Small intestine (tissue), 7 donors: ENCODE measurements around the gene INPP4B. TPM values are rescaled to one million over a fixed set of nuclear protein-coding genes. Genes with fewer than 3 reads are reported as not detected.

Experiments
- DNase-seq, 2 donors: peaks; one replicate each; pipeline versions ENCODE4 v3.0.0 to v3.0.0-alpha.2; 2013
- FAIRE-seq: peaks from 2 replicates; lab custom pipeline; 2012; peaks lifted over from hg19 to GRCh38; lab: Jason Lieb, UNC
- H3K27ac ChIP-seq, 3 donors: one replicate each; pipeline ENCODE4 v1.5.1; 2013; ENCODE audit warnings: low read length in 2 of 3, mild to moderate bottlenecking in 2 of 3, control low read depth in 1 of 3, inconsistent platforms in 1 of 3, low read depth in 1 of 3, moderate library complexity in 1 of 3
- H3K27me3 ChIP-seq, 3 donors: one replicate each; pipeline ENCODE4 v1.6.1; 2013; ENCODE audit warnings: low read length in 3 of 3, inconsistent platforms in 1 of 3; ENCODE audit not compliant: control insufficient read depth in 3 of 3, insufficient read depth in 3 of 3
- H3K36me3 ChIP-seq, 3 donors: one replicate each; pipeline ENCODE4 v1.6.1; 2013; ENCODE audit warnings: low read length in 3 of 3, inconsistent platforms in 1 of 3, low read depth in 1 of 3, mild to moderate bottlenecking in 1 of 3, moderate library complexity in 1 of 3; ENCODE audit not compliant: control insufficient read depth in 3 of 3, insufficient read depth in 2 of 3
- H3K4me1 ChIP-seq, 3 donors: one replicate each; pipeline ENCODE4 v1.6.1; 2013; ENCODE audit warnings: low read length in 2 of 3, inconsistent platforms in 1 of 3, low read depth in 1 of 3, mild to moderate bottlenecking in 1 of 3, moderate library complexity in 1 of 3; ENCODE audit not compliant: control insufficient read depth in 3 of 3, insufficient read depth in 2 of 3
- H3K4me3 ChIP-seq, 3 donors: one replicate each; pipeline ENCODE4 v1.5.1; 2013; ENCODE audit warnings: low read length in 3 of 3, control low read depth in 1 of 3, inconsistent platforms in 1 of 3, low read depth in 1 of 3, mild to moderate bottlenecking in 1 of 3, moderate library complexity in 1 of 3
- H3K9me3 ChIP-seq, 2 donors: one replicate each; pipeline ENCODE4 v1.6.1; 2013; ENCODE audit warnings: low read depth in 1 of 2, low read length in 1 of 2; ENCODE audit not compliant: control insufficient read depth in 2 of 2, insufficient read depth in 1 of 2
- WGBS, 3 donors: extraction: QIAGEN DNeasy Blood & Tissue Kit; methylation state at CpG; one replicate each; pipeline ENCODE4 v1.1.7; 2013; 5-methylcytosine and 5-hydroxymethylcytosine counted together
- polyA plus RNA-seq, 4 donors: library from polyadenylated mRNA; stranded (reverse) in 3 of 4; unstranded in 1 of 4; fragments of 200-250 nt in 3 of 4; fragments of 120-200 nt in 1 of 4; gene quantifications; one replicate each; pipeline versions ENCODE4 v1.2.1 to v1.2.3, GENCODE V29; 2013
- donor health status: healthy with polysubstance abuse.
- donor health status: control.
- donor health status: control.
- donor health status: Bipolar disorder and iron deficiency.
- donor health status: healthy.

The INPP4B gene
- polyA plus RNA-seq, 4 donors = 2.7 to 6.6 (median 4.2) TPM

GRCh38 chr4:142493255-142494110, 352.6 kb downstream of the INPP4B start:
- peaks cover 0 to 3% of the 10 kb centered on the region in 2 donors for H3K9me3 ChIP-seq
- 67 to 88% (median 69%) methylated on average over 1 of the region's 1 CpG for WGBS, 3 donors
- peaks cover 0 to 2% (median 0%) of the 10 kb centered on the region in 3 donors for H3K4me1 ChIP-seq
- no peaks in the 10 kb centered on the region for H3K36me3 ChIP-seq
- DNase-seq = peak in 1 of 2 donors; percentile 39
- H3K27me3 ChIP-seq = no peaks in the 10 kb centered on the region
- H3K27ac ChIP-seq = no peak overlapping the region
- H3K4me3 ChIP-seq = no peak overlapping the region
- no peak for FAIRE-seq

- Histone ChIP-seq H3K36me3 (no peaks in the 10 kb centered on the region), H3K4me1 (peaks cover 0 to 5% (median 2%) of the 10 kb centered on the region in 3 donors), H3K27ac (no peak overlapping the region), H3K4me3 (no peak overlapping the region), H3K9me3 (no peaks in the 10 kb centered on the region), H3K27me3 (no peaks in the 10 kb centered on the region)
- FAIRE-seq (peak; percentile 47), DNase-seq (no peak)
- WGBS, 3 donors = 37 to 71% (median 52%) methylated on average over 3 of the region's 3 CpGs
These were observed 360.6 kb downstream of the INPP4B start for GRCh38 chr4:142485452-142485851.

GRCh38 chr4:142480244-142480643, 365.9 kb downstream of the INPP4B start:
- 78 to 89% (median 84%) methylated on average over 1 of the region's 1 CpG for WGBS, 3 donors
- H3K9me3 ChIP-seq = no peaks in the 10 kb centered on the region
- FAIRE-seq = no peak

GRCh38 chr4:142475663-142476062, 370.4 kb downstream of the INPP4B start:
- 78 to 85% (median 84%) methylated on average over 2 of the region's 2 CpGs for WGBS, 3 donors
- FAIRE-seq = no peak
- peaks cover 0 to 8% (median 0%) of the 10 kb centered on the region in 3 donors for H3K36me3 ChIP-seq

More at GRCh38 chr4:142480244-142480643, 365.9 kb downstream of the INPP4B start:
- Histone ChIP-seq H3K4me1 (peaks cover 0 to 5% (median 0%) of the 10 kb centered on the region in 3 donors), H3K27ac (no peak overlapping the region), H3K4me3 (no peak overlapping the region), H3K27me3 (no peaks in the 10 kb centered on the region), H3K36me3 (no peaks in the 10 kb centered on the region)
- DNase-seq = no peak

GRCh38 chr4:142474398-142475087, 371.6 kb downstream of the INPP4B start:
- H3K9me3 ChIP-seq = no peaks in the 10 kb centered on the region
- FAIRE-seq = no peak
- H3K27ac ChIP-seq = peak overlapping the region; percentile 24 to 60 (median 35)
- peak; percentile 64 to 73 for DNase-seq
- WGBS, 3 donors = 19 to 63% (median 46%) methylated on average over 4 of the region's 4 CpGs
- no peaks in the 10 kb centered on the region for H3K27me3 ChIP-seq
- H3K36me3 ChIP-seq = peaks cover 0 to 8% (median 0%) of the 10 kb centered on the region in 3 donors
- H3K4me3 ChIP-seq = no peak overlapping the region
- peaks cover 0 to 6% (median 0%) of the 10 kb centered on the region in 3 donors for H3K4me1 ChIP-seq

More at GRCh38 chr4:142475663-142476062, 370.4 kb downstream of the INPP4B start:
- peaks cover 0 to 6% (median 0%) of the 10 kb centered on the region in 3 donors for H3K4me1 ChIP-seq
- no peaks in the 10 kb centered on the region for H3K9me3 ChIP-seq
- H3K27me3 ChIP-seq = no peaks in the 10 kb centered on the region
- DNase-seq = no peak
- H3K4me3 ChIP-seq = no peak overlapping the region
- no peak overlapping the region for H3K27ac ChIP-seq

GRCh38 chr4:142473960-142474338, 372.2 kb downstream of the INPP4B start:
- Histone ChIP-seq H3K9me3 (no peaks in the 10 kb centered on the region), H3K36me3 (peaks cover 0 to 8% (median 0%) of the 10 kb centered on the region in 3 donors), H3K27ac (peak overlapping the region in 2 of 3 donors; percentile 24 to 60), H3K4me3 (no peak overlapping the region), H3K27me3 (no peaks in the 10 kb centered on the region), H3K4me1 (peaks cover 0 to 6% (median 0%) of the 10 kb centered on the region in 3 donors)
- peak in 1 of 2 donors; percentile 6 for DNase-seq
- FAIRE-seq = no peak
- WGBS, 3 donors = 78 to 89% (median 83%) methylated on average over 4 of the region's 4 CpGs

- Histone ChIP-seq H3K9me3 (no peaks in the 10 kb centered on the region), H3K4me3 (no peak overlapping the region), H3K27ac (peak overlapping the region in 2 of 3 donors; percentile 28 to 60), H3K27me3 (no peaks in the 10 kb centered on the region), H3K4me1 (peaks cover 0 to 6% (median 0%) of the 10 kb centered on the region in 3 donors), H3K36me3 (peaks cover 0 to 8% (median 0%) of the 10 kb centered on the region in 3 donors)
- 73 to 77% (median 74%) methylated on average over 5 of the region's 5 CpGs for WGBS, 3 donors
- peak; percentile 15 to 32 for DNase-seq
- no peak for FAIRE-seq
These were observed 372.7 kb downstream of the INPP4B start for GRCh38 chr4:142473218-142473959.

GRCh38 chr4:142467088-142467487, 379.0 kb downstream of the INPP4B start:
- Histone ChIP-seq H3K36me3 (no peaks in the 10 kb centered on the region), H3K9me3 (no peaks in the 10 kb centered on the region), H3K4me3 (no peak overlapping the region), H3K27ac (no peak overlapping the region), H3K27me3 (no peaks in the 10 kb centered on the region), H3K4me1 (peaks cover 0 to 7% (median 4%) of the 10 kb centered on the region in 3 donors)
- no peak for FAIRE-seq
- no peak for DNase-seq
- 83 to 98% (median 90%) methylated on average over 4 of the region's 4 CpGs for WGBS, 3 donors
